Liver (tissue), 3 donors: ENCODE data around the gene SAMSN1.

Source experiments
- ATF3 ChIP-seq: IDR thresholded peaks from 2 replicates; pipeline ENCODE4 v1.6.1; 2016; ENCODE audit warnings: antibody characterized with exemption
- CTCF ChIP-seq: fragments of 150-350 bp; IDR thresholded peaks from 2 replicates; pipeline ENCODE4 v1.5.1; 2017; ENCODE audit warnings: improper control_type of control experiment, low read depth, low read length; ENCODE audit not compliant: missing input control
- EGR1 ChIP-seq, 2 donors: IDR thresholded peaks; 2 replicates each; pipeline ENCODE4 v1.6.1; 2016 to 2018; ENCODE audit warnings: antibody characterized with exemption in 2 of 2, low read depth in 2 of 2
- FOXA2 ChIP-seq: IDR thresholded peaks from 2 replicates; pipeline ENCODE4 v1.6.1; 2016; ENCODE audit warnings: antibody characterized with exemption
- GABPA ChIP-seq, 2 donors: IDR thresholded peaks in 1 of 2; conservative IDR thresholded peaks in 1 of 2; 2 replicates each; pipeline ENCODE4 v1.6.1; 2016; ENCODE audit warnings: antibody characterized with exemption in 2 of 2, mild to moderate bottlenecking in 1 of 2, moderate library complexity in 1 of 2
- JUND ChIP-seq, 2 donors: IDR thresholded peaks; 2 replicates each; pipeline ENCODE4 v1.6.1; 2016; ENCODE audit warnings: antibody characterized with exemption in 2 of 2
- MAX ChIP-seq: IDR thresholded peaks from 2 replicates; pipeline ENCODE4 v1.6.1; 2016; ENCODE audit warnings: antibody characterized with exemption
- RAD21 ChIP-seq, 2 donors: IDR thresholded peaks; 2 replicates each; pipeline ENCODE4 v1.6.1; 2016; ENCODE audit warnings: antibody characterized with exemption in 2 of 2, mild to moderate bottlenecking in 2 of 2
- REST ChIP-seq: IDR thresholded peaks from 2 replicates; pipeline ENCODE4 v1.6.1; 2016; ENCODE audit warnings: antibody characterized with exemption, mild to moderate bottlenecking
- SP1 ChIP-seq: IDR thresholded peaks from 2 replicates; pipeline ENCODE4 v1.6.1; 2018; ENCODE audit warnings: antibody characterized with exemption, mild to moderate bottlenecking
- TAF1 ChIP-seq: conservative IDR thresholded peaks from 2 replicates; pipeline ENCODE4 v1.6.1; 2016; ENCODE audit warnings: antibody characterized with exemption, mild to moderate bottlenecking
- YY1 ChIP-seq: IDR thresholded peaks from 2 replicates; pipeline ENCODE4 v1.6.1; 2016; ENCODE audit warnings: antibody characterized with exemption, mild to moderate bottlenecking
- ZBTB33 ChIP-seq: IDR thresholded peaks from 2 replicates; pipeline ENCODE4 v1.6.1; 2016; ENCODE audit warnings: antibody characterized with exemption
- donor health status: healthy.
- donor health status: healthy.

GRCh38 chr21:14500873-14501272, 45.2 kb downstream of the SAMSN1 start:
- no peak for TF ChIP-seq CTCF
- no peak for TF ChIP-seq MAX
- TF ChIP-seq JUND (IDR thresholded peaks at IDR 0.05) = no peak
- no peak for TF ChIP-seq SP1
- no peak for TF ChIP-seq RAD21 (IDR thresholded peaks at IDR 0.05)
- no peak for TF ChIP-seq TAF1
- no peak for TF ChIP-seq EGR1 (IDR thresholded peaks at IDR 0.05; ENCODE audit: low read depth in 2 of 2)
- no peak for TF ChIP-seq REST
- no peak for TF ChIP-seq YY1
- no peak for TF ChIP-seq ZBTB33
- no peak for TF ChIP-seq FOXA2
- no peak for TF ChIP-seq GABPA (IDR thresholded peaks at IDR 0.05 in 1 of 2, conservative IDR thresholded peaks at IDR 0.05 in 1 of 2)
- no peak for TF ChIP-seq ATF3
